ENCODE results near the gene EEFSEC.

EEFSEC gene

GRCh38 chr3:128419311-128419710 lies 266.0 kb downstream of the EEFSEC start:
- DNase-seq: no peak

DNA sequence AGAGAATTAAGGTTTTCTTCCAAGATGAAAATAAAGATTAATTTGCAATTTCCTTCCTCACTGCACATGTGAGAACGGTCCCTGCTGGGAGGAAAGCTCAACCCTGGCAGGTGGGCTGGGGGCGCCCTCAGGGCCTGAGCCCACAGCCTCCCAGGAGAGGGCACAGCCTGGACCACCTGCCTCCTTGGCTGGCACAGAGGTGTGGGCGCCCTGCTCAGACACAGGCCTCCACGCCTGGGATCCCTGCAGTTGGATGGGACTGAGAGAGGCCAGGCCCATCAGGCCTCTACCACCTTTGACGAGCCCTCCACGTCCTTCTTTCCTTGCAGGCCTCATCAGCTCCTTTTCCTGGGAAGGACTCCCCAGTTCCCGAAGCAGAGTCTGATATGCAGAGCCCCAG lies 267.0 kb downstream of the EEFSEC start:
- no peak for DNase-seq

- no peak for DNase-seq
These were observed 267.6 kb downstream of the EEFSEC start for GRCh38 chr3:128420720-128421438.

GRCh38 chr3:128421439-128421836 lies 268.2 kb downstream of the EEFSEC start:
- no peak for DNase-seq

GRCh38 chr3:128421966-128422365 lies 268.7 kb downstream of the EEFSEC start:
- DNase-seq: no peak

DNA sequence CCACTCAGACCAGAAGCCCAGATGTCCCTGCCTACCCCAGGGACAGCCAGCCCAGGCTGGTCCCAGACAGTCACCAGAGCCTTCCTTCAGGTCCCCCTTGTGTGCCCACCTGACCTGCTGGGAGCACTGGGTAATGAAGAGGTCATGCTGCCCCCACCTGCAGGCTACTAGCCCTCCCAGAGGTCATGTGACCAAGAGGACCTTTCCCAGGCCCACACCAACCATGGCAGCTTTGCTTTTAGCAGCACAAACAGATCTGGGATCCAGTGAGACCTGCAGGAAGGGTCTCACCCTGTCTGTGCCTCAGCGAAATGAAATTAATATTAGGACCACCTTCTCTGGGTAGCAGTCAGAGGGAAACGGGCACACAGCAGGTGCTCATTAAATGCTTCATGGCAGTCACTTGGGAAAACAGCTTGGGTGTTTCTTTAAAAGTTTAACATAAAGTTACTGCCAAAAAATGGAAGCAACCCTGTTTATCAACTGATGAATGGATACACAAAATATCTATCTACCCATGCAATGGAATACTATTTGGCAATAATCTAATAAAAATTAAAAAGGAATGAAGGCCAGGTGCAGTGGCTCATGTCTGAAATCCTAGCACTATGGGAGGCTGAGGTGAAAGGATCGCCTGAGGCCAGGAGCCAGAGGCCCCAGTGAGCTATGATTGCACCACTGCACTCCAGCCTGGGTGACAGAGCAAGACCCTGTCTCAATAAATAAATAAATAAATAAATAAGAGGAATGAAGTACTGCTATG lies 269.7 kb downstream of the EEFSEC start:
- DNase-seq: no peak

- DNase-seq: no peak
These were observed 270.4 kb downstream of the EEFSEC start for GRCh38 chr3:128423525-128424147.

- DNase-seq: no peak
These were observed 271.3 kb downstream of the EEFSEC start for GRCh38 chr3:128424508-128425069.

DNA sequence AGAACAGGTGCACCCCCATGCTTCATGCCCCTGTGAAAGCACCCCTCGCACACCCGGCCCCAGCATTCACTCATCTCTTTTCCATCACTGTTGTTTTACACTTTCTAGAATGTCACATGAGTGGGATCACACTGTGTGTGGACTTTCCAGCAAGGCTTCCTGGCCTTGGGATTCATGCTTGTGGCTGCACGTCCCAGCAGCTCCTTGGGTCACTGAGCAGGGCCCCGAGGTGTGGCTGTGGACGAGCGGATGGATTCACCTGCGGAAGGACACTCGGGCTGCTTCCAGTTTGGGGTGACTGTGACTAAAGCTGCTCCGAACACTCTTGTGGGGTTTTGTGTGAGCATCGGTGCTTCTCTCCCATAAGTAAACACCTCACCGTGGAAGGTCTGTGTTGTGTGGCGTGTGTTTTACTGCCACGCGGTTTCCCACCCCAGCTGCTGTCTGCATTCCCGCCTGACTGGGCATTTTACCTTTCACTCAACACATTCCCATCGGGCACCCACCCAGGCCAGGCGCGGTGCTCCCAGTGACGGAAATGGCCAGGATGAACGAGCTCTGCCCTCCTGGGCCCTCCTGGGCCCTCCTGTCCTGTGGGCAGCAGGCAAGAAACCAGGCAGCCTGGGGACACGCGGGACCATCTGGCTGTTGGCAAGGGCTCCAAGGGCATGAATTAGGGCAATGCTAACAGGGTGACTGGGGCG lies 272.0 kb downstream of the EEFSEC start:
- DNase-seq: no peak

- DNase-seq: no peak
These were observed 272.5 kb downstream of the EEFSEC start for GRCh38 chr3:128425846-128426127.

- DNase-seq: peak; percentile 54 to 60
These were observed 273.0 kb downstream of the EEFSEC start for GRCh38 chr3:128426128-128426921.

GRCh38 chr3:128427175-128427857 lies 274.0 kb downstream of the EEFSEC start:
- DNase-seq: no peak

DNA sequence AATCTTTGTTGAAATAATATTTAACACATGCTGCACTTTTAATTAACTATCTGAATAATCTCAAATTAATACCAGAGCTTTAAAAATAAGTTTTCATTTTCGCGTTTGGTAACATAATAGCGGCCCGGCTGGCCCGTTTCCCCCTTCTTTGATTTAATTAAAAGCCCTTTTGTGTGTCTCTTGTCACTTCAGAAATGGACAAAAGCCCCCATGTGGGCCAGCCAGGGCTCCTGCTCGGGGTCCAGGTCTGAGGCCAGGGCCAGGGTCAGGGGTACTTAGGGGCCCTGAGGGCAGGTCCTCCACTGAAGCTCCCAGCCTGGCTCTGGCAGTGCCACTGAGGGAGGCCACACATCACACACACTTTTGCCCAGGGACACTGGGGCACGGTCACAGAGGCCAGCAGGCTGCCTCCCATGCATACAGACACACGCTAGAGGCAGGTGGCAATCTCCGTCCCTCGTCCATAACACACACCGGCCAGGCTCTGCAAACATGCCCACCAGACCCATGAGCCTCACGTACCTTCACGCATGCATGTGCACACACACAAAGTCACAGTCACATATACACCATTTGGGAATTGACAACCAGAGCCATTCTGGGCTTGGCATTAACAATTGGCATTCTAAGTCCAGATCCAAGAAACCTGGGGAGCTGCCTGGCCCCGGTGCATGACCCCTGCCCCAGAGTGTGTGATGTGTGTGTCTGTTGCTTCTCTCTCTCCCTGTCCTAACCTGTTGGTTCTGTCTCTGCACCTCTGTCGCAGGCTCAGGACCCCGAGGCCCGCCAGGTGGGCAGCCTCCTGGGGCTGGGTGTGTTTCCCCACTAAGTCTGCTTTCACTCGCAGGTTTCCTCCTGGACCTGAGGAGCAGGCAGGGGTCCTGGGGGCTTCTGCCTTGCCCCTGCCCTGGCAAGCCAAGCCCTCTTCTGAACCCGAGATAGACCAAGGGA lies 274.9 kb downstream of the EEFSEC start:
- no peak for DNase-seq

GRCh38 chr3:128429275-128429674 lies 276.0 kb downstream of the EEFSEC start:
- DNase-seq: no peak

DNA sequence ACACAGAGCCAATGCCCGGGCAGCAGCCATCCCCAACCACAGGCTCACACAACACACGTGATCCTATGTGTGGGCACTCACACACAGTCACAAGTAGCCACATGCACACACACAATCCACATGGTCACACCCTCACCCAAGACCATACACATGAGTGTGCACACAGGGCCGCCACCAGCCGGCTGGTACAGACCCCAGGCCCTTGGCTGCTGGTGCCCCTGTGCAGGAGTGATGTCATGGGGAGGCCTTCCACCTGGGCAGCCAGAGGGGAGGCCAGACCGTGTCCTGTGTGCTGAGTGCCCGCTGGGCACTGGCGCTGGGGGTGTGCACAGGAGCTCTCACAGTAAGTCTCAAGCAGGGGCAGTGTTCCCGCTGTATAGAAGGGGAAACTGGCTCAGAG lies 276.5 kb downstream of the EEFSEC start:
- DNase-seq: no peak

- DNase-seq: no peak
These were observed 277.0 kb downstream of the EEFSEC start for GRCh38 chr3:128430301-128430700.

- DNase-seq: no peak
These were observed 277.4 kb downstream of the EEFSEC start for GRCh38 chr3:128430731-128431130.

- DNase-seq: no peak
These were observed 278.6 kb downstream of the EEFSEC start for GRCh38 chr3:128431803-128432300.

DNA sequence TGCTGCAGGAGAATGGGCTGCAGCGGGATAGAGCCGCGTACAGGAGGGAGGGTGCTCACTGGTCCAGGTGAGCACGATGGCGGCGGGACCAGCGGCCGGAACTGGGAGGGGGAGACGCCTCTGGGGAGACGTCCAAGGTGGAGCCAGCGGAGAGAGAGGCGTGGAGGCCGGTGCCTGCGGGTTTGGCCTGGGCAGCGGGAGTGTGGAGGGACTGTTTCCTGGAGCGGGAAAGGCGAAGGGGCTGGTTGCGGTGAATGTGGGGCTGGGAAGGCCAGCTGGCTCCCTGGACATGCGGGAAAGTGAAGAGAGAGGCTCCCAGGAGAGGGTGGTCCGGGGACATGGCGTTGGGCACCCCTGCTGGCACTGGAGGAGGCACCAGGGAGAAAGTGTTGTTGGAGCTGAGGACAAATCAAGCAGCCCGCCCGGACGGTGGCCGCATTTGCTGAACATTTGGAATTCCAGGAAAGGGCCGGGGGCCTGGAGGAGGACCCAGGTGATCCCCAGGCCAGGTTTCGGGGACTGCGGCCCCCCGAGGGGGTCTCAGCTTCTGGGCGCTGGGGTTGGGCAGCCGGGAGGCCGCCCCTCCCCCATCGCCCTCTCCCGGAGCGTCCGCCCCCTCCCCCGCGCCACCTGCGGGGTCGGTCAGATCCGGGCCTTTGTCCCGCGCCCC lies 279.2 kb downstream of the EEFSEC start:
- DNase-seq: no peak

Data from activated CD4-positive, alpha-beta T cell treated with anti-CD3 and anti-CD28 coated beads, Interleukin-2, amount 50 U/mL, for 48 hours (primary cell).